ENCODE data around the gene HIC1.

HIC1 gene

GRCh38 chr17:2061441-2061958 lies 6.6 kb downstream of the HIC1 start:
- no peak for DNase-seq

DNA sequence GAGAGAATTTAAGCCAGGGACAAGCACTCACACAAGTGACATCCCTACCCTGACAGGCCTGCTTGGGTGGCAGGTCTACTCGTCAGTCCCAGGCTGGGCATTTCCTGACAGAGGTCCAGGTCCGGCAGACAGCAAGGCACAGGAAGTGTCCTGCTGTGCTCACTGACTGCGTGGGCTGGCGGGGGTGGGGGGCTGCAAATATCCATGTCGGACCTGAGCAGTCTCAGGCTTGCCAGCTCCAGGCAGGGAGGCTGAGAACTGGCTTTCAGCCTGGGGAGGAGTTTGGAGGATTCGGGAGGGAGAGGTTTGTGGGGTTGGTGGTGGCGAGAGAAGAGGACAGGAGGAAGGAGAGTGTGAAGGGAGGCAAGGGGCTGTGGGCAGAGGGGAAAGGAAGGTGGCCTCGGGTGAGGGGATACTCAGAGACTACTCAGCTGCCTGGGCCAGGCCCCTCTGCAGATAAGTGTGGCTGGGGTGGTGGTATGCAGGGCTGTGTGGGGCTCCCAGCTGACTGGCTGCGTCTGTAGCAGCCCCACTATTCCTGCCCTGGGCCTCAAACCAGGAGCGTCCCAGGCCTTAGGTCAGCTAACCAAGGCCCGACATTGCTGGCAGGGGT lies 7.8 kb downstream of the HIC1 start:
- no peak for DNase-seq

- no peak for DNase-seq
Observed at GRCh38 chr17:2063261-2064146, 8.6 kb downstream of the HIC1 start.

- DNase-seq, result no peak
Observed at GRCh38 chr17:2064147-2064489, 9.2 kb downstream of the HIC1 start.

DNA sequence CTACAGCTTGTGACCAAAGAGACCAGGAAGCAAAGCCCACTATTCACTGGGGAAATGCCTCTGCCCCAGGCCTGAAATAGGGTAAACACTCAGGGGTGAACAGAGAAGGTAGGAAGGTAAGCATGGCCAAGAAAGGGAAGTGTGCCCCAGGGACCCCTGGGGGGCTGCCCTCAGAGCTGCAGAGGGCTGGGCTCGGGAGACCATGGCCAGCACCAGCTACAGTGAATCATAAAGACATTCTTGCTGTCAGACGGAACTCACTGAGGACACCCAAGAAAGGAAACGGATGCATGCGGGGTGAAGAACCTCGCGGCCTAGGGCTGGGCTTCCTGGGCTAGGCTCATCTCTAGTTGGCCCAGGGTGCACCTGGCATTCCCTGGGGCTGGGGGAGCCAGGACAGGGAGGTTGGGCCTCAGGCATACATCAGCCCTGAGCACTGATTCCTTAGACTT lies 9.6 kb downstream of the HIC1 start:
- no peak for DNase-seq

DNA sequence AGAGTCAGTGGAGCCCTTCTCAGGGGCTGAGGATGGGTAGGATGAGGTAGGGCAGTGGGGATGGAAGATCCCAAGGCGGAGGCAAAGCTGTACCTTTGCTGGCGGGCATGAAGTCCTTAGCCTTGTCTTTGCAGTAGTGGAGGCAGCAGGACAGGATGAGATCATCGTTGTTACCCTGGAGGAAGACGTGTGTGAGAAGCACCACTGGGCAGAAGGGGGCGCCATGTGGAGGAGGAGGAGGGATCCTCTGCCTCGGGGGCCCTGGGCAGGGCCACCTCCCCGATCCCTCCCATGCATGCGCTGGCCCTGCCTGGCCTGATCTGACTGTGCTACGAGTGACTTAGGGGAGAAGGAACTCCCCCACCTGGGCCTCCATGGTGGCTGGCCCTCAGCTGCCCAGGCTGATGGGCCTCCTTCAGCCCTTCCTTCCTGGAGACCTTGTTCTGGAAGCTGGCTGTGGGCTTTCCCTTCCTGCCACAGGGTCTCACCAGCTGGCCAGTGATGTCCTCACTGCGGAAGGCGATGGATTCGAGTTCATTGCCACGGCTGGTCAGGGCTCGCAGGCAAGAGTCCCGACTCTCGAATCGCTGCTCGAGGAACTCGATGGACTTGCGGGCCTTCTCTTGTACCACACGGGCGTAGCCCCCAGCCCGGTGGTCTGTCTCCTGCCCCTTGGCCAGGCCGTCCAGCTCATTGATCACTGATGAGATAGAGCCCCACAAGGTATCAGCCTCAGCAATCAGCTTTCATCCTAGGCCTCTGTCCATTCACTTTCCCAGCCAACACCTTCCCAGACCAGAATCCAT lies 10.3 kb downstream of the HIC1 start:
- DNase-seq, result peak; percentile 87

DNA sequence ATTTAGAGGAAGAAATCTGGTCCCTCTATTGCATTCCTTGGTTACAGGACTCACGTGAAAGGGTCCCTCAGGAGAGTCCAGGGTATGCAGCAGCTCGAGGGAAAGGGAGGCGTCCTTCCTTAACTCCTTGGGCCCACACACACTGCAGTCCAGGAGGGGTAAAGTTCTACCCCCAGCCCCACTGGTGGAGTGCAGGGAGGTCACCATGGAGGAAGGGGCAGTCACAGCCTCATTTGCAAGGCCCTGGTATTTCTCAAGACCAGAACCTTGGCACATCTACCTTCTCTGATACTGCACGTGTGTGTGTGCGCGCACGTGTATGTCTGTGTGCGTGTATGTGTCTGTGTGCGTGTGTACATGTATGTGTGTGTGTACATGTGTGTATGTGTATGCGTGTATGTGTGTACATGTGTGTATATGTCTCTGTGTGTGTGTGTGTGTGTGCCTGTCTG lies 11.1 kb downstream of the HIC1 start:
- no peak for DNase-seq

DNA sequence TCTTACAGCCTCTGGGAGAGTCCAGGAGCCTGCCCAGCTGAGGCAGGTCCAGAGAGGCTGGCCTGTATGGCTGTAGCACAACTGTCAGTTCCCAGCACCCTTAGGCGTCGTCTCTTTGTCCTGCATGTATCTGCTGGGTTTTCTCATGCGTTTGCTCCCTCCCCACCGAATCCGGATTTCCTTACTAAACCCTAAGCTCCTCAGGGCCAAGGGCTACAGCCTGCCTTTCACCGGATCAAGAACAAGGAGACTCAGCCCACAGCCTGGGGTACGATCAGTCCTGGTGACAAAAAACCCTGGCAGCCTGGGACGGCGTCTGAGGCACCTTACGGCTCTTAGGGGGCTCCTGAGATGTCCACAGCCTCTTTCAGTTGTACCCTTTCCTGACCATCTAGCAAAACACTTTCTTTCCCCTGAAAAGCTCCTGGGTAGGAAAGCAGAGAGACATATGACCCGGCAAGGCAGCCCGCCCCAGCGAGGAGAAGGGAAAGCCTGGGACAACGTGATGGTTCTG lies 12.2 kb downstream of the HIC1 start:
- DNase-seq, result no peak

- DNase-seq, result no peak
Observed at GRCh38 chr17:2067608-2068024, 12.7 kb downstream of the HIC1 start.

DNA sequence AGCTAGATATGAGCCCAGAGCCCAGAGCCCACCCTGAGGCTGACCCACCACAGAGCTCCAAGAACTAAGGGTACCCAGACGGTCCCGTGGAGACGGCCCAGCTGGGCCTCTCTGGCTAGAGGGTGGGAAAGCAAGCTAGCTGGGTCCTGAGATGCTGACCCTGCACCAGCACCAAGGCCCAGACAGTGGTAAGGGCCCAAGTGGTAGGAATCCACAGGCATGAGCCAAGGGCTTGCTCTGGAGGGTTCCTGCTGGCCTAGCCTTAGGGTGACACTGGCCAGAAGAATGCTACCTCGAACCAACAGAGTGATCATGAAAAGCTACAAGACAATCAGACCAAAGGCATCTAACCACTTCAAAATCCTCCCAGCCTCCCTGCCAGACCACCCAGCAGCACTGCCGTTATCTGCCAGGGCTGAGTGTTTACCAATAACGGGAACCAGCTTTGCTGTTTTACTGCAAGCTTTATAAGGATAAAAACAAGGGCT lies 13.2 kb downstream of the HIC1 start:
- DNase-seq, result no peak

DNA sequence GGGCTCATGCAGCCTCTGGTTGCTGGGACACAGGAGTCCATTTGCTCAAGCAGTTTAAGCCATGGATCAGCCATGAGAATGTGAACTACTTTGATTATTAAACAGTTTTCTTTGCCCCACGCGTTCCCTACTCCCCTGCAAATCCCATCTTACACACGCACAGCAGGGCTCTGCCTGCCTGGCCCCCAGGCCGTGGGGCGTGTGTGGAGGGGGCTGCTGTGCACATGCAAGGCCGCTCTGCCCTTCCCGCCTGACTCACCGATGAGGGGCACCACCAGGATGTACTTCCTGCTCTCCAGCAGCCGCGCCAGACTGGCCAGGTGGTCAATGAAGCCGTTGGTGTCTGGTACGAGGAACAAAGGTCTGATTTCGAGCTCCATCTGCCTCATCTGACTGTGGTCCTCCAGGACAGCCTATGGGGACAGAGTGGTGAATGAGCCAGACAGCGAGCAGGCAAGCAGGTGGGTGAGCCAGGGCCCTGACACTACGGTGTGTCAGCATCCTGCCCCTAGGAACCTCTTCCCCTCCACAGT lies 13.7 kb downstream of the HIC1 start:
- DNase-seq, result peak; percentile 68

GRCh38 chr17:2070241-2071023 lies 15.5 kb downstream of the HIC1 start:
- peak; percentile 87 for DNase-seq

- DNase-seq, result no peak
Observed at GRCh38 chr17:2071024-2071385, 16.1 kb downstream of the HIC1 start.

GRCh38 chr17:2071455-2072281 lies 16.8 kb downstream of the HIC1 start:
- no peak for DNase-seq

DNA sequence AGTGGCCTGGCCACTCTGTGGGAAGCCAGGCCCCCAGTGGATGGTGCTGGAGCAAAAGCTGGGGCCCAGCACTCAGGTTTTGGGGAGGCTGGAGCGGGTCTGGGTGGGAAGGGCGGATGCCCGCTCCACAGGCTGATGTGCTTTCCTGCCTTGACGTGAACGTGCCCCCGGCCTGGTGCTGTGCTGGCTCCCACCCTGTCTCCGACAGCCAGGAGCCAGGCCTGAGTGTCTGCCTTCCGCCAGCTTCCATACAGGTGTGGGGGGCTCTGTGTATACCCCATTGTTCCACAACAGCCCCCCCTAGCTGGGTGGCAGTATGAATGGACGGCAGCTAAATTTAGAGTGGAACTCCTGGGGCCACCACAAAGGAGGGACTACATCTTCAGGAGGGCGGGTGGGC lies 20.0 kb downstream of the HIC1 start:
- DNase-seq, result no peak

DNA sequence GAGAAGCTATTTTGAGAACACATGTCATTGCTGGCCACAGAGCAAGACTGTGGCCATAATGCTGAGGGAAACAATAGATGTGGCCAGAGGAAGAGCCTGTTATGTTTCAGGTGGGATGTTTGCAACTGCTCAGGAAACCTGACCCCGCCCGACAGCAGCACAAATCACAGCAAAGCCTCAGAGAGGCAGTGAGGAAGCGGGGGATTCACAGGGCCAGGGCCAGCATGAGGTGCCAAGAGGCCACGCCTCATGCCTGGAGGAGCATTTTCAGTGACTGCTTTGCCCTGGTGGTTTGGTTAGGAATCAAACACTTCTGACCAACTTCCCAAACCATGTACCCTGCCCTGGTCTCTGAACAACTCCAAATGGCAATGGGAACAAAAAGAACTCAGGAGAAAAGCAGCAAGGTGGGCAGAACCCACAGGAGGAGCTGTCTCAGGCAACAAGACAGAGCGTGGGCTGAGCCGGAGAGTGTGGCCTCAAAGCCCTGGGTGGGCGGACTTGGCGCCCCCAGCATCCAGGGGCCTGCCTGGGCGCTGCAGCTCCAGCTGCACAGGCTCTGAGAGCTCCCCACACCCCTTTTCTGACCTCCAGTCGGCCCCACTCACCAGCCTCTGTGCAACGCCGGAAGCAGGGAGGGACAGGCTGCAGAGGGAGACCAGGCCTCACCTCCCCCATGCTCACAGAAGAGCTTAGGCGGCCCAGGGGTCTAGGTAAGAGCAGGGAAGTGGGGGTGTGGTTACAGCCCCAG lies 20.6 kb downstream of the HIC1 start:
- DNase-seq, result no peak

DNA sequence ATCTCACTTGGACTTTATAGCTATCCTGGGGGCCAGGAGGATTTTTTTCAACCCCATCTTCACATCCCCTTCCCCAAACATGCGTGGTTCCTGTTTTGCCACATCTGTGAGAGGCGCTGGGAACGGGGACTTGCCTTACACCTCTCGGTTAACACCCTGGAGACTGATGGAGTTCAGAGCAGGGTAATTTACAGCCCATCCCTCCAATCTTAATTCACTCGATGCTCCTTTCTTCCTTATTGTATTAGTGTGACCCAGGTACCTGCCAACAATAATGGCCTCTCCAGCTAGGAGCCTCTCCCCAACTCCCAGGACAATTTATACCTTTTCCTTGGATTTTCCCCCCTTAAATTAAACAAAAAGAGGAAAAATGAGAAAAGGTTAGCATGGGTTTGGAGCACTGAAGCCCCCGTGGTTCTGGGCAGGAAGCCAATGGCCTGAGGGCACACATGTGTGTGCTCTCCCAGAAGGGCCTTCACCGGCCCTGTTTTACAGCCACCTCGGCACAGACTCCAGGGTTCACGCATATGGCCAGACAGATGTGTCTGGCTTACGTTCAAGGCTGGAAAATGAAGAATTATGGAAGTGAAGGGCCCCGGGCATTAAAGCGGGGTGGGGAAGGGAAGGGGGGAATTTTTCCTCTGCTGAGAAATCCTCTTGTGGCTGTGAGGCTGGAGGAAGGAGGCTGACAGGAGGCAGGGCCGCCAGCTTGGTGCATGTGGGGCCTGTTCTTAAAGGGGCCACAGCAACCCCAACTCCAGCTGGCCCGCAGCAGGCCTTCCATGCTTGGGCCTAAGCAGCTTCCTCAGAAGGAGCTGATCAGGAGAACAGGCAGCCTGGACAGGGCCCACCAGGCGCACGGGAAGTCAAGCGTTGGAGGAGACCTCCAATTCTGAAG lies 21.4 kb downstream of the HIC1 start:
- no peak for DNase-seq

- no peak for DNase-seq
Observed at GRCh38 chr17:2077040-2077439, 22.1 kb downstream of the HIC1 start.

DNA sequence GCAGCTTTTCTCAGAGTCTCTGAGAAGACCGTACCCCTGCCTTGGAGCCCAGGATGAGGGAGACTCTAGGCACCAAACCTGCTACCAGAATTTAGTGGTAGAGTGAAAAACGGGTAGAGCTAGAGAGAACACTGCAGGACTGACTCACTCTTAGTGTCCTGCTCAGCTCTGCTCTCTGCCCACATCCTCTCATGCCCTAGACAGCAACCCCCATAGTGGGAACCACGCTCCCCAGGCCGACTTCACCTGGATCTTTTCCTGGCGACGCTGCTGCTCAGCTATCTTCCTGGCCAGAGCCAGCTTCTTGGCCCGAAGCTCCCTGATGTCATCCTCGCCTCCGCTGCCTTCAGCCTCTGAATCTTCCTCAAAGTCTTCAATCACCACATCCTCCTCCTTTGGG lies 26.7 kb downstream of the HIC1 start:
- DNase-seq, result no peak
